Breast epithelium (tissue), 4 donors: ENCODE measurements around the gene RASA3. TPM values are rescaled to one million over a fixed set of nuclear protein-coding genes. Genes with fewer than 3 reads are reported as not detected.
"Not testable (repeated sequence)": the region's sequence is repeated elsewhere in the genome, so short reads cannot be mapped to it uniquely, and the experiment has no call there.

Experiments
- DNase-seq, 2 donors: peaks; one replicate each; pipeline ENCODE4 v3.0.0-alpha.2; 2019; ENCODE audit warnings: low spot score in 2 of 2
- H3K27ac ChIP-seq, 2 donors: fragments of 200-600 bp; sonication (generic) in 1 of 2; one replicate each; pipeline ENCODE4 v1.5.1; 2016 to 2019; ENCODE audit warnings: mild to moderate bottlenecking in 1 of 2
- H3K27me3 ChIP-seq, 2 donors: fragments of 200-600 bp; sonication (generic) in 1 of 2; one replicate each; pipeline versions ENCODE4 v1.5.1 to v1.6.0; 2017 to 2019; ENCODE audit warnings: control low read depth in 1 of 2, mild to moderate bottlenecking in 1 of 2
- H3K36me3 ChIP-seq: fragments of 200-600 bp; one replicate; pipeline ENCODE4 v1.5.1; 2019
- H3K4me1 ChIP-seq, 2 donors: fragments of 200-600 bp; sonication (generic); one replicate each; pipeline ENCODE4 v1.5.1; 2016 to 2019; ENCODE audit warnings: control low read depth in 1 of 2
- H3K4me3 ChIP-seq, 3 donors: fragments of 200-600 bp; sonication (generic); 1 replicate in 2 of 3; 2 replicates in 1 of 3; pipeline ENCODE4 v1.5.1; 2016 to 2019; ENCODE audit warnings: mild to moderate bottlenecking in 3 of 3, moderate library complexity in 2 of 3
- H3K9me3 ChIP-seq, 2 donors: fragments of 200-600 bp; sonication (generic) in 1 of 2; one replicate each; pipeline ENCODE4 v1.5.1; 2016 to 2019; ENCODE audit warnings: control low read depth in 1 of 2
- CTCF ChIP-seq, 3 donors: fragments of 450-650 bp; IDR thresholded peaks; one replicate each; pipeline ENCODE4 v1.5.1; 2016 to 2017; ENCODE audit warnings: antibody characterized with exemption in 3 of 3, mild to moderate bottlenecking in 3 of 3, moderate library complexity in 3 of 3
- POLR2A ChIP-seq: fragments of 450-650 bp; IDR thresholded peaks from one replicate; pipeline ENCODE4 v1.6.1; 2016; ENCODE audit warnings: antibody characterized with exemption, mild to moderate bottlenecking, moderate library complexity
- POLR2AphosphoS5 ChIP-seq, 3 donors: sonication (generic); formaldehyde crosslinking; IDR thresholded peaks; one replicate each; pipeline ENCODE4 v1.6.1; 2017; ENCODE audit warnings: antibody characterized with exemption in 3 of 3
- intact Hi-C: fragments of 100-400 bp; cut with DNase I; formaldehyde crosslinking; loops from one replicate; pipeline ENCODE4 v1.15.1; 2023; ENCODE audit warnings: low total_unique reads
- total RNA-seq, 3 donors: library from RNA; depleted of rRNA; stranded (reverse); fragments of >200 nt; gene quantifications; one replicate each; pipeline ENCODE4 v1.1.0, GENCODE V29; 2016

Gene RASA3
- total RNA-seq, 3 donors from 2014 or later, result 14.2 to 54.9 (median 31.5) TPM

GRCh38 chr13:114115191-114115671, 17.2 kb downstream of the RASA3 start:
- Histone ChIP-seq H3K27ac (peak overlapping the region in 1 of 2 donors; percentile 55), H3K27me3 (no peaks in the 10 kb centered on the region), H3K4me3 (no peak overlapping the region), H3K9me3 (no peaks in the 10 kb centered on the region), H3K4me1 (no peaks in the 10 kb centered on the region), H3K36me3 (no peaks in the 10 kb centered on the region)
- peak in 1 of 2 donors; percentile 48 for DNase-seq
- TF ChIP-seq POLR2AphosphoS5 (IDR thresholded peaks at IDR 0.05), result no peak
- TF ChIP-seq CTCF (IDR thresholded peaks at IDR 0.05), result no peak
- TF ChIP-seq POLR2A, result no peak
- intact Hi-C loops, result no loop called here

GRCh38 chr13:114114666-114115065, 17.8 kb downstream of the RASA3 start:
- DNase-seq, result peak in 1 of 2 donors; percentile 27
- H3K27ac ChIP-seq, H3K9me3 ChIP-seq, H3K27me3 ChIP-seq, H3K4me3 ChIP-seq, H3K36me3 ChIP-seq, H3K4me1 ChIP-seq, intact Hi-C loops: not testable (repeated sequence)

GRCh38 chr13:114114006-114114640, 18.3 kb downstream of the RASA3 start:
- Histone ChIP-seq H3K4me3 (no peak overlapping the region), H3K9me3 (no peaks in the 10 kb centered on the region), H3K27me3 (no peaks in the 10 kb centered on the region), H3K36me3 (no peaks in the 10 kb centered on the region), H3K27ac (no peak overlapping the region), H3K4me1 (no peaks in the 10 kb centered on the region)
- DNase-seq, result peak in 1 of 2 donors; percentile 6
- intact Hi-C loops, result no loop called here
- TF ChIP-seq POLR2A (no peak), POLR2AphosphoS5 (IDR thresholded peaks at IDR 0.05) (no peak), CTCF (IDR thresholded peaks at IDR 0.05) (no peak)

- intact Hi-C loops, result loop anchor here (2.0 kb wide), 1 partner anchor 31 kb away; no protein-coding TSS in a partner anchor
- H3K27me3 ChIP-seq, DNase-seq, H3K27ac ChIP-seq, H3K4me1 ChIP-seq, H3K4me3 ChIP-seq, H3K36me3 ChIP-seq, H3K9me3 ChIP-seq: not testable (repeated sequence)
Observed at GRCh38 chr13:114113395-114113794, 19.0 kb downstream of the RASA3 start.

- Histone ChIP-seq H3K36me3 (no peaks in the 10 kb centered on the region), H3K27me3 (no peaks in the 10 kb centered on the region), H3K4me1 (no peaks in the 10 kb centered on the region), H3K27ac (no peak overlapping the region), H3K4me3 (no peak overlapping the region), H3K9me3 (no peaks in the 10 kb centered on the region)
- intact Hi-C loops, result loop anchor here (2.0 kb wide), 1 partner anchor 30 kb away; no protein-coding TSS in a partner anchor
- peak in 1 of 2 donors; percentile 5 for DNase-seq
- no peak for TF ChIP-seq CTCF (IDR thresholded peaks at IDR 0.05)
- TF ChIP-seq POLR2AphosphoS5 (IDR thresholded peaks at IDR 0.05), result no peak
- no peak for TF ChIP-seq POLR2A
Observed at GRCh38 chr13:114112826-114113322, 19.5 kb downstream of the RASA3 start.

- TF ChIP-seq CTCF (IDR thresholded peaks at IDR 0.05), result no peak
- TF ChIP-seq POLR2AphosphoS5 (IDR thresholded peaks at IDR 0.05), result no peak
- no peak for TF ChIP-seq POLR2A
- Histone ChIP-seq H3K9me3 (no peaks in the 10 kb centered on the region), H3K36me3 (no peaks in the 10 kb centered on the region), H3K4me1 (no peaks in the 10 kb centered on the region), H3K4me3 (no peak overlapping the region), H3K27ac (no peak overlapping the region), H3K27me3 (no peaks in the 10 kb centered on the region)
- intact Hi-C loops, result loop anchor here (2.0 kb wide), 1 partner anchor 30 kb away; no protein-coding TSS in a partner anchor
- peak in 1 of 2 donors; percentile 43 for DNase-seq
Observed at GRCh38 chr13:114112231-114112825, 20.1 kb downstream of the RASA3 start.
